ENCODE data around the gene MORN4. TPM values are rescaled to one million over a fixed set of nuclear protein-coding genes. Genes with fewer than 3 reads are reported as not detected.

The MORN4 gene
- polyA plus RNA-seq, 1 donor (not counting 4 experiments of a cell fraction or from before 2014, with no cell fraction given) = 9.1 TPM

- no peak for DNase-seq (ENCODE audit: low read depth, low spot score)
- Histone ChIP-seq H3K9ac (ENCODE audit: control insufficient read depth, extremely low read depth, insufficient read depth, low read length) (no peak overlapping the region), H3K4me3 (ENCODE audit: control insufficient read depth in 2 of 3, extremely low read depth in 1 of 3, insufficient read depth in 2 of 3, low read depth in 1 of 3, low read length in 3 of 3) (no peak overlapping the region), H3K36me3 (ENCODE audit: control insufficient read depth in 2 of 2, extremely low read depth in 1 of 2, insufficient read depth in 2 of 2, low read length in 2 of 2) (no peaks in the 10 kb centered on the region), H3K27ac (ENCODE audit: control insufficient read depth, insufficient read depth, low read length) (peak overlapping the region; percentile 17), H3K9me3 (ENCODE audit: control insufficient read depth, low read depth, low read length) (no peaks in the 10 kb centered on the region), H3K9me1 (ENCODE audit: control insufficient read depth, extremely low read depth, insufficient read depth, low read length) (no peaks in the 10 kb centered on the region), H3K4me1 (ENCODE audit: control insufficient read depth, extremely low read depth, insufficient read depth, low read length) (peaks cover 18% of the 10 kb centered on the region), H3K4me2 (ENCODE audit: control insufficient read depth, extremely low read depth, insufficient read depth, low read depth, low read length) (peak overlapping the region; percentile 36), H3K79me2 (ENCODE audit: control insufficient read depth, insufficient read depth, low read length) (no peaks in the 10 kb centered on the region), H4K20me1 (ENCODE audit: control insufficient read depth, extremely low read depth, insufficient read depth, low read length) (no peaks in the 10 kb centered on the region), H3K27me3 (ENCODE audit: control insufficient read depth, extremely low read depth, insufficient read depth, low read length) (no peaks in the 10 kb centered on the region), H2AFZ (ENCODE audit: control insufficient read depth, low read length) (no peak overlapping the region)
- no peak for TF ChIP-seq CTCF (optimal IDR thresholded peaks at IDR 0.05 in 1 of 3, IDR thresholded peaks at IDR 0.05 in 1 of 3, conservative IDR thresholded peaks at IDR 0.05 in 1 of 3; ENCODE audit: extremely low read depth in 1 of 3, insufficient read depth in 2 of 3, low read length in 3 of 3)
- TF ChIP-seq EZH2 (IDR thresholded peaks at IDR 0.05; ENCODE audit: low read length) = no peak
- dilution Hi-C loops (cut with MboI; ENCODE audit: extremely low pct_ligation_motif_present, low sequenced_read_pairs) = no loop called here
- peak; percentile 81 for FAIRE-seq
Measured at GRCh38 chr10:97596101-97597082, 36.9 kb downstream of the MORN4 start.

DNA sequence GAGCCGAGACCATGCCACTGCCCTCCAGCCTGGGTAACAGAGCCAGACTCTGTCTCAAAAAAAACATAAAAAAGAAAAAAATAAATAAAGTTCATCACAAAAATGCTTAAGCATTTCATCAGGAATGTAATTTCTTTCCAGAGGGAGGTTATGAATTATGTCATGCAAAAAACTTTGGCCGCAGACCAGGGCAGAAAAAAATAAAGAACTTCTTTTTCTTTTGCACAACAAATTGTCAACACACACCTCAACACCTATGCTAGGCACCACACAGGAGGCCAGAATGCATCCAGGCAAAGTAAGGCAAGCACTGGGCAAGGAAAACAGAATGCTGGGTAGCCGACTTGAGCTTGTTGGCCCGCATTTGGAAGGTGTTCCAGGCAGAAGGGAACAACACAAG lies 39.9 kb downstream of the MORN4 start:
- dilution Hi-C loops (cut with MboI; ENCODE audit: extremely low pct_ligation_motif_present, low sequenced_read_pairs) = no loop called here
- Histone ChIP-seq H3K9me3 (ENCODE audit: control insufficient read depth, low read depth, low read length) (no peaks in the 10 kb centered on the region), H3K9ac (ENCODE audit: control insufficient read depth, extremely low read depth, insufficient read depth, low read length) (no peak overlapping the region), H4K20me1 (ENCODE audit: control insufficient read depth, extremely low read depth, insufficient read depth, low read length) (no peaks in the 10 kb centered on the region), H3K27me3 (ENCODE audit: control insufficient read depth, extremely low read depth, insufficient read depth, low read length) (no peaks in the 10 kb centered on the region), H3K4me3 (ENCODE audit: control insufficient read depth in 2 of 3, extremely low read depth in 1 of 3, insufficient read depth in 2 of 3, low read depth in 1 of 3, low read length in 3 of 3) (no peak overlapping the region), H3K27ac (ENCODE audit: control insufficient read depth, insufficient read depth, low read length) (no peak overlapping the region), H3K36me3 (ENCODE audit: control insufficient read depth in 2 of 2, extremely low read depth in 1 of 2, insufficient read depth in 2 of 2, low read length in 2 of 2) (no peaks in the 10 kb centered on the region), H3K9me1 (ENCODE audit: control insufficient read depth, extremely low read depth, insufficient read depth, low read length) (no peaks in the 10 kb centered on the region), H3K4me2 (ENCODE audit: control insufficient read depth, extremely low read depth, insufficient read depth, low read depth, low read length) (no peak overlapping the region), H2AFZ (ENCODE audit: control insufficient read depth, low read length) (no peak overlapping the region), H3K79me2 (ENCODE audit: control insufficient read depth, insufficient read depth, low read length) (no peaks in the 10 kb centered on the region), H3K4me1 (ENCODE audit: control insufficient read depth, extremely low read depth, insufficient read depth, low read length) (peaks cover 18% of the 10 kb centered on the region)
- FAIRE-seq = no peak
- TF ChIP-seq CTCF (optimal IDR thresholded peaks at IDR 0.05 in 1 of 3, IDR thresholded peaks at IDR 0.05 in 1 of 3, conservative IDR thresholded peaks at IDR 0.05 in 1 of 3; ENCODE audit: extremely low read depth in 1 of 3, insufficient read depth in 2 of 3, low read length in 3 of 3) (no peak), EZH2 (IDR thresholded peaks at IDR 0.05; ENCODE audit: low read length) (no peak)
- DNase-seq (ENCODE audit: low read depth, low spot score) = no peak
